SKM-1 treated with dmso at 0.1 percent for 144 hours (cell line): ENCODE data around the gene SYPL1.

Experiments
- DNase-seq: peaks from one replicate; lab custom pipeline; 2025; ENCODE audit not compliant: unreplicated experiment; lab: John Stamatoyannopoulos, UW

Gene SYPL1

DNA sequence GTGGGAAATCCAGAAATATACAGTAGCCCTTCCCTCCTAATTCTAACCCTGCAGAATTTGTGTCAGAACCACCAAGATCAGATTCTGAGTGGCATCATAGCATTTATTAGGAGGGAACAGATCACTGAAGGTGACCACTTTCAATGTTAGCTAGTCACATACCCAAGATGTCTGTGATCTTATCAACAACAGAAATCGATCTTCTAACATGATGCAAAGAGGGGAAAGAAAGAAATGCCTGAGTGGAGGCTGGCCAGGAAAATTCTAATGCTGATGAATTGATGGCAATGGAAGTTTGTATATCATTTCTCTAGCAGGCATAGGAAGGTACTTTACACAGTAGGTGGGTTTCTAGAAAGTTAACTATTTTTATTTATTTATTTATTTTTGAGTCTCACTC is 10.6 kb upstream of the SYPL1 start:
- DNase-seq, result no peak

GRCh38 chr7:106121189-106121810 is 9.2 kb upstream of the SYPL1 start:
- DNase-seq, result no peak

- DNase-seq, result no peak
These were observed 8.4 kb upstream of the SYPL1 start for GRCh38 chr7:106120500-106120899.

DNA sequence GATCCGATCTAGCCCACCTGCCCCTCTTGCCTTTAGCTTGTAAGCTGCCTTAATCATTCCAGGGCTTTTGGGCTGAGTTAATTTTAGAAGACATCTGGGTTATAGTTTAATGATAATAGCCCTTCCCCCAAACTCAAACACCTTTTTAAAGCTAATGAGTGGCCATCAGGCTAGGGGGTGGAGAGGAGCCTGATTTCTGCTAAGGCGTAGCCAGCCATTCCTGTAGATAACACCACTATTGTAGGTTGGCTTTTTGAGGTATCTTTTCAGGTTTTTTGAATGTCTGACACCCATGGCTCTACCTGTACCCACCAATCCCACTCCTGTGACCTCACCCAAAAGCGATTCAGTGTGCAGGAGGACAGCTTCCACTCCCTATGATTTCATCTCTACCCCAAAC is 7.6 kb upstream of the SYPL1 start:
- no peak for DNase-seq

GRCh38 chr7:106117786-106118544 is 5.9 kb upstream of the SYPL1 start:
- DNase-seq, result no peak

DNA sequence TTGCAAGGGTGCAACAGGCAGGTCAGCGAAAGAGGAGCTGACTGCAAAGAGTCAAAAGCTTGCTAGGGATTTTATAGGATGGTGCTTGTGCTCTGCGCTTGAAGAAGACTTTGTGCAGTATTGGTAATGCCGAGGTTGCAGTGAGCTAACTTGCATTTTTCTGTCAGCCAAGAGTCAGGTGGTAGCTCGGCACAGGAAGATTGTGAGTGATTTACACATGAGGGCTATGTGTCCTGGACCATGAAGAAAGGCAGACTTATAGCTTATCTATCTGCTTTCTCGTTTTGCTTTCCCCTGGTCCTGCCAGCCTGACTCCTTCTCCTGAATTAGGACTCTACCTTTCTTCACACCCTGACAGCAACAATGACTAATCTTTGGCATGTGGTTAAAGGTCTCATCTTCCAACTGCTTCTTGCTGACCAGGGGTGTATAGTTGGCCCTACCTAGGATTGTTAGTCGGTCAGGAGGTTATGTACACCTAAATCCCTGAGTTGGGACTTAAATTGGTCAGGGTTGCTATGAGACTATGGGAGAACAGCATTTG is 4.1 kb upstream of the SYPL1 start:
- no peak for DNase-seq

- no peak for DNase-seq
These were observed 2.7 kb upstream of the SYPL1 start for GRCh38 chr7:106114716-106115383.

DNA sequence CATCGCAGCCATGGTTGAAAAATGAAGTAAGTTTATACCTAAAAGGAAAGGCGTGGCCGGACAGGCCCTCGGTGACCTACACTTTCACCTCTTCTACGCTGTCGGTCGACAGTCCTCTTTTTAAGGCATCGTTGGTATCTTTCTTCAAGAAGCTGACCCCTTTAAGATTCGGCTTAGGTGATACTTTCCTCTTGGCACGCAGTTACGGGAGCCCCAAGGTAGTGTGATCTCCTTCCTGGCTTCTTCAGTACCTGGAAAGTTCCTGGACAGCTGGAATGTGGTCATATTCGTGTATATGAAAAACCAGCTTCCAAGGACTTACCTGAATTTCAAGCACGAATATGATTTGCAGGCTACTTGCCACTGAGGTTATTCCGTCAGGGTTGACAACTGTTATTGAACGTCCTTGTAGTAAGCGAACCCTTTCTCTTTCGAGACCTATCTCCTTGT is 885 bp upstream of the SYPL1 start:
- no peak for DNase-seq

- peak; percentile 47 for DNase-seq
These were observed 426 bp downstream of the SYPL1 start for GRCh38 chr7:106111655-106112117.

DNA sequence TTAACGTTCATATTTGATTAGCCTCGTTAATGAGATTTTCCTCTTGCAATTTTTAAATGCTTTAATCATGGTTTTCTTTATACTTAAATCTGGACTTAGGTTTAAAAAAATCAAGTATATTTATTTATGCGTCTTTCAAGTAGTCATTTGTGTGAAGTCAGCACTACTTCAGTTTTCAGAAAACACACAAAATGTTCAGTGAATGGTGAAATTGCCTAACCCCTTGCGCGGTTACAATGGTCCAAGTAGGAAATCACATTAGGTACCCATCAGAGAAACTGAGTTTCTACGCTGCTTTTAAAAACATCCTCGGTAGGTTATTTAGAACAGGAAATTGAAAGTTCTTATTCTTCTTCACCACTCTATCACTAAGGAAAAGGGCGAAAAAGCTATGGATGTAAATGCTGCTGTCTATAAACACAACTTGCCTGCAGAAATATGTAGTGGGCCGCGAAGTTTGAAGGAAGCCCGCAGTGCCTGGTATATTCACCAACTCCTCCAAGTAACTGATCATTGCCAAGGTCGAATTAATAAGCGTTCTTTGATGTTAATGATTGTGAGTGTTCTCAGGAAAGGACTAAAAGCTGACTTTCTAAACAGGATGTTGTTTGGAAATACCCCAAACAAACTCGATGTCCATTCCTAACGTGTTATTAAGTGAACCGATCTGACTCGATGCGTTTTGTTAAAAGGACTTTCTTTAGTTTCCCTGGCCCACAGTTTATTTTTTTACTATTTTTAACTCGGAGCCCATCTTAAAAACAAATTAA is 1.0 kb downstream of the SYPL1 start:
- peak; percentile 43 for DNase-seq

DNA sequence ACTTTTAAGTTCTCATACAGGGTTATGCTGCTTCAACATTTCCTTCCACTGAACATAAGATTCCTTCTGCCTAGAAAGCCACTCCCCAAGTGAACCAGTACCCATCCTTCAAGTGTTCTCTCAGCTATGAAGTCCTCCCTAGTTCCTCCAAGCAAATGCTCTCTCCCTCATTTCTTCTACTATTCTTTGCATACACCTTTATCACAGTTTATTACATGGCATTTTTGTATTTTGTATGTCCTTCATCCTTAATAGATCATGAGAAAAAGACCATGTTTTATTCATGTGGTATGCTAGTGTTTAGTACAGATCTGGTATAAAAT is 1.9 kb downstream of the SYPL1 start:
- no peak for DNase-seq

- DNase-seq, result no peak
These were observed 2.4 kb downstream of the SYPL1 start for GRCh38 chr7:106109521-106110237.

- no peak for DNase-seq
These were observed 3.1 kb downstream of the SYPL1 start for GRCh38 chr7:106108991-106109390.

GRCh38 chr7:106104721-106105260 is 7.3 kb downstream of the SYPL1 start:
- DNase-seq, result no peak

GRCh38 chr7:106102387-106102966 is 9.6 kb downstream of the SYPL1 start:
- DNase-seq, result no peak

GRCh38 chr7:106101726-106102125 is 10.4 kb downstream of the SYPL1 start:
- no peak for DNase-seq

DNA sequence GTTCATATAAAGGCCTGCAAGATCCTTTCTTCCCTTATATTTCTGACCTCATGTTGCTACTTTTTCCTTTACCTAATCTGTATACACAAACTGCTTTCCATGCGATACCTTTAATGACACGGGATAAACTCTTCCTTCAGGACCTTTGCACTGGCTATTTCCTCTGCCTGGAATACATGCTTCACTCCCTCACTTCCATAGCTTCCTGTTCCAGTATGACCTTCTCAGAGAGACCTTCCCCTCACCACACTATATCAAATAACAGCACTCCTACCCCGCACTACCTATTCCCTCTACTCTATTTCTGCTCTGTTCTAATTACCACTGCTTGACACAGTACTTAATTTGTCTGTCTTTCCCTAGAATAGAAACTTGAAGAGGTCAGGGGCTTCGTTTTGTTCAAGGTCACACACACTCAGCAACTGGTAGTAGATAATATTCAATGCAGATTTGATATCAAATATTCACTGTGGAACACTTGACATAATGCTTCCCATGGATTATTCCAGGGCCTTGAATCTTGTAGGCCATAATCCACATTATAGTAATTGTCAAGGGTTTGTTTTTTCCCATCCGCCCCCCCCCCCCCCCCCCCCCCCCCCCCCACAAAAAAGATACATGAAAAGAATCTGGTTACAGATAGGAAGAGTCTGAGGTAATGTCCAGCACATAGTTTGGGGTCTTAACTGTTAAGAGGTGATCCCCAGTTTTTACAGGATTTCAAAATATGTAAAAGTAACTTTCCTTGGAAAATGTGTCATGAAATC is 11.1 kb downstream of the SYPL1 start:
- DNase-seq, result no peak

DNA sequence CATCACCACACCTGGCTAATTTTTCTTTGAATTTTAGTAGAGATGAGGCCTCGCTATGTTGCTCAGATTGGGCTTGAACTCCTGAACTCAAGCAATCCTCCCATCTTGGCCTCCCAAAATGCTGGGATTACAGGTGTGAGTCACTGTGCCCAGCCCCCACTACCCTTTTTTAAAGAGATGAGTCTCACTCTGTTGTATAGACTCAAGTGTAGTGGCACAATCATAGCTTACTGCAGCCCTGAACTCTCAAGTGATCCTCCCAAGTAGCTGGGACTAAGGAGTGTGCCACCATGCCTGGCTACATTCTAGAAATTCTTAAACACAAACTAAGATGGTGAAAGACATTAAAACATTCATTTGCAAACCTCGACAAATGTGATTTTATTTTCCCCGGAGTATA is 12.6 kb downstream of the SYPL1 start:
- DNase-seq, result no peak

GRCh38 chr7:106098889-106099288 is 13.2 kb downstream of the SYPL1 start:
- no peak for DNase-seq
